ENCODE data around the gene GALNT16.

GALNT16 gene

GRCh38 chr14:69298131-69299071 is 38.4 kb downstream of the GALNT16 start:
- no peaks in the 10 kb centered on the region for H3K36me3 ChIP-seq (ENCODE audit: control insufficient read depth, insufficient read depth, low read length)
- H3K27ac ChIP-seq (ENCODE audit: low read depth, low read length, severe bottlenecking), result no peak overlapping the region
- H3K4me1 ChIP-seq (ENCODE audit: control insufficient read depth, insufficient read depth, low read length, poor library complexity, severe bottlenecking), result no peaks in the 10 kb centered on the region
- WGBS, 2 experiments (ENCODE audit: insufficient coverage in 2 of 2), result 91 to 92% methylated on average over 8 to 10 of the region's 10 CpGs
- no peaks in the 10 kb centered on the region for H3K9me3 ChIP-seq (ENCODE audit: control insufficient read depth, low read length)
- H3K4me3 ChIP-seq (ENCODE audit: extremely low read depth, insufficient read depth, low read length, poor library complexity, severe bottlenecking), result no peak overlapping the region

- Histone ChIP-seq H3K9me3 (ENCODE audit: control insufficient read depth, low read length) (no peaks in the 10 kb centered on the region), H3K27ac (ENCODE audit: low read depth, low read length, severe bottlenecking) (no peak overlapping the region), H3K36me3 (ENCODE audit: control insufficient read depth, insufficient read depth, low read length) (no peaks in the 10 kb centered on the region), H3K4me3 (ENCODE audit: extremely low read depth, insufficient read depth, low read length, poor library complexity, severe bottlenecking) (no peak overlapping the region), H3K4me1 (ENCODE audit: control insufficient read depth, insufficient read depth, low read length, poor library complexity, severe bottlenecking) (no peaks in the 10 kb centered on the region)
- 76 to 89% methylated on average over 8 to 10 of the region's 11 CpGs for WGBS, 2 experiments (ENCODE audit: insufficient coverage in 2 of 2)
Measured at GRCh38 chr14:69299286-69300035, 39.5 kb downstream of the GALNT16 start.

GRCh38 chr14:69300601-69301221 is 40.8 kb downstream of the GALNT16 start:
- H3K27ac ChIP-seq (ENCODE audit: low read depth, low read length, severe bottlenecking), result no peak overlapping the region
- whole genome bisulfite sequencing, 2 experiments (ENCODE audit: insufficient coverage in 2 of 2), result 71 to 89% methylated on average over 3 to 4 of the region's 4 CpGs
- H3K4me3 ChIP-seq (ENCODE audit: extremely low read depth, insufficient read depth, low read length, poor library complexity, severe bottlenecking), result no peak overlapping the region
- no peaks in the 10 kb centered on the region for H3K36me3 ChIP-seq (ENCODE audit: control insufficient read depth, insufficient read depth, low read length)
- no peaks in the 10 kb centered on the region for H3K4me1 ChIP-seq (ENCODE audit: control insufficient read depth, insufficient read depth, low read length, poor library complexity, severe bottlenecking)
- no peaks in the 10 kb centered on the region for H3K9me3 ChIP-seq (ENCODE audit: control insufficient read depth, low read length)

DNA sequence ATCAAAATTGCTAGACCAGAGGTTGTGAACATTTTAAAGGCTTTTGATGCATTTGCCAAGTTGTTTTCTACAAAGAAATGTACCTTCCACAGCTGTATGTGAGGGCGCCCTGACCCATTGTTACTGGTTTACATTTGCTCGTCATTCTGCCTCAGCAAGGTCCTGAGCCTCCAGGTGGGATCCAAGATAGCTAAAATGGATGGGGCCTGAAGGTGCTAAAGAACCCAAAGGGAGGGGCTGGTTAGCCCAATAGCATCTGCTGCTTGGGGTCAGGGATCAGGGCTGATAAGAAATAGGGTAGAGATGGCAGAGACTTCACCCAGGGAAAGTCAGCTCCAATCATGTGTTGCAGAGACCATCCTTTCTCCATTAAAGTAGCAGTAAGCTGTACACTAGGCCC is 43.1 kb downstream of the GALNT16 start:
- no peaks in the 10 kb centered on the region for H3K4me1 ChIP-seq (ENCODE audit: control insufficient read depth, insufficient read depth, low read length, poor library complexity, severe bottlenecking)
- no peak overlapping the region for H3K27ac ChIP-seq (ENCODE audit: low read depth, low read length, severe bottlenecking)
- WGBS, 2 experiments (ENCODE audit: insufficient coverage in 2 of 2), result 69 to 88% methylated on average over 2 of the region's 2 CpGs

DNA sequence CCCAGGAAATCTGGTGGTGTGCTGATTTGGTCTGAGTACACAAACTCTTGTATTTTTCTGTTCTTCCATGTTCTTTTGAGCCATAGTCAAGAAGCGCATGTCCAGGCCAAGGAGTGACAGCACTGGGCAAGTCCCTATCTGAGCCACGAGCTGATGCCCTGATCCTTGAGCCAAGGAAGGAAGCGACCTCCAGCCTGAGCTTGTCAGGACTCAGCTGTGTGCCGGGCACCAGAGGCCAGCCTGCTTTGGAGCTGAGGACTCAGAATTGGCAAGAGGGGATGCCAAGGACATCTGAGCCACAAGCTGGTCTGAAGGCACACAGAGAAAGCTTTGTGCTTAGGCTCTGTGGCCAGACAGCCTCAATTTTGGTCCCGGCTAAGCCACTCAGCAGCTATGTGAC is 52.6 kb downstream of the GALNT16 start:
- Histone ChIP-seq H3K9me3 (ENCODE audit: control insufficient read depth, low read length) (no peaks in the 10 kb centered on the region), H3K4me3 (ENCODE audit: extremely low read depth, insufficient read depth, low read length, poor library complexity, severe bottlenecking) (no peak overlapping the region), H3K4me1 (ENCODE audit: control insufficient read depth, insufficient read depth, low read length, poor library complexity, severe bottlenecking) (no peaks in the 10 kb centered on the region), H3K27ac (ENCODE audit: low read depth, low read length, severe bottlenecking) (no peak overlapping the region), H3K36me3 (ENCODE audit: control insufficient read depth, insufficient read depth, low read length) (no peaks in the 10 kb centered on the region)
- 85 to 91% methylated on average over 5 of the region's 5 CpGs for WGBS, 2 experiments (ENCODE audit: insufficient coverage in 2 of 2)

More for the DNA sequence above, 43.1 kb downstream of the GALNT16 start:
- Histone ChIP-seq H3K4me3 (ENCODE audit: extremely low read depth, insufficient read depth, low read length, poor library complexity, severe bottlenecking) (no peak overlapping the region), H3K36me3 (ENCODE audit: control insufficient read depth, insufficient read depth, low read length) (no peaks in the 10 kb centered on the region), H3K9me3 (ENCODE audit: control insufficient read depth, low read length) (no peaks in the 10 kb centered on the region)

GRCh38 chr14:69313176-69313575 is 53.2 kb downstream of the GALNT16 start:
- no peaks in the 10 kb centered on the region for H3K36me3 ChIP-seq (ENCODE audit: control insufficient read depth, insufficient read depth, low read length)
- H3K4me3 ChIP-seq (ENCODE audit: extremely low read depth, insufficient read depth, low read length, poor library complexity, severe bottlenecking), result no peak overlapping the region
- no peaks in the 10 kb centered on the region for H3K4me1 ChIP-seq (ENCODE audit: control insufficient read depth, insufficient read depth, low read length, poor library complexity, severe bottlenecking)
- WGBS, 2 experiments (ENCODE audit: insufficient coverage in 2 of 2), result 87 to 88% methylated on average over 4 to 6 of the region's 6 CpGs
- no peaks in the 10 kb centered on the region for H3K9me3 ChIP-seq (ENCODE audit: control insufficient read depth, low read length)
- no peak overlapping the region for H3K27ac ChIP-seq (ENCODE audit: low read depth, low read length, severe bottlenecking)

DNA sequence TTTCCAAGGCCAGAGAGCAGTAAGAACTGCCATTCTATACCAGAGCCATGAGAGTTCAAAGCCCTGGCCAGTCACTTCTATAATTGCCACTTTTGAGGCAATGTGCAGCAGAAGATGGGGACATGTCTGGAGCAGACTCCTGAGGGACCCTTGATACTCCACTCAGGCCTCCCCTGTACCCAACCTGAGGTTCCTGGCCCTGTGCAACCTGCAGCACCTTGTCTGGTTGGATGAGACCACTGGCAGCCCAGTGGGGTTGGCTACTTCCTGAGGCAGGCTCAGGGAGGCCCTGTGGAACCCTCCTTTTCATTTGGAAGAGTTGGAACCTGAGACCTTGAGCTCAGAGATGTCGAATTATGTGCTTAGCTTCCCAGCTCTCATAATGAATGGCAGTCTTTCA is 54.4 kb downstream of the GALNT16 start:
- no peaks in the 10 kb centered on the region for H3K36me3 ChIP-seq (ENCODE audit: control insufficient read depth, insufficient read depth, low read length)
- 78% methylated on average over 1 of the region's 1 CpG for WGBS, 2 experiments (ENCODE audit: insufficient coverage in 2 of 2)
- H3K4me1 ChIP-seq (ENCODE audit: control insufficient read depth, insufficient read depth, low read length, poor library complexity, severe bottlenecking), result no peaks in the 10 kb centered on the region
- H3K27ac ChIP-seq (ENCODE audit: low read depth, low read length, severe bottlenecking), result no peak overlapping the region
- no peaks in the 10 kb centered on the region for H3K9me3 ChIP-seq (ENCODE audit: control insufficient read depth, low read length)
- H3K4me3 ChIP-seq (ENCODE audit: extremely low read depth, insufficient read depth, low read length, poor library complexity, severe bottlenecking), result no peak overlapping the region

DNA sequence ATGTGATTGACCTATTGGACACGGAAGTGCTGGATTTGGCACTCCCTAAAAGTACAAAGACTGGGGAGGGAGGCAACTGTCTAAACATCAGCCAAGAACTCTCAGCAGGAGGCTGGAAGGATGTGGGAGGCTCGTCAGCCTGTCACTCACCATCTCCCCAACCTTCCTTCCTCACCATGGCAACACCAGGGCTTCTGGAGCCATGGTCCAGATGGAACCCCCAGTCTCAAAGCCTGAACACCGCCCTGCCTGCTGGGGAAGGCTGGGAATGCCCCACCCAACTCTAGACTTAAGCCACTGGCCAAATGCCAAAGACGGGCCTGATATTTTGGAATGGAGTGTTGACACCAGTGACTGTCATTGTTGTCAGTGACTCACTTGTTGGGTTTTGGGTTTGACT is 55.3 kb downstream of the GALNT16 start:
- Histone ChIP-seq H3K4me1 (ENCODE audit: control insufficient read depth, insufficient read depth, low read length, poor library complexity, severe bottlenecking) (no peaks in the 10 kb centered on the region), H3K27ac (ENCODE audit: low read depth, low read length, severe bottlenecking) (no peak overlapping the region), H3K36me3 (ENCODE audit: control insufficient read depth, insufficient read depth, low read length) (no peaks in the 10 kb centered on the region), H3K4me3 (ENCODE audit: extremely low read depth, insufficient read depth, low read length, poor library complexity, severe bottlenecking) (no peak overlapping the region), H3K9me3 (ENCODE audit: control insufficient read depth, low read length) (no peaks in the 10 kb centered on the region)
- 86 to 100% methylated on average over 1 to 2 of the region's 4 CpGs for WGBS, 2 experiments (ENCODE audit: insufficient coverage in 2 of 2)

GRCh38 chr14:69316449-69317101 is 56.6 kb downstream of the GALNT16 start:
- Histone ChIP-seq H3K9me3 (ENCODE audit: control insufficient read depth, low read length) (no peaks in the 10 kb centered on the region), H3K36me3 (ENCODE audit: control insufficient read depth, insufficient read depth, low read length) (no peaks in the 10 kb centered on the region), H3K4me3 (ENCODE audit: extremely low read depth, insufficient read depth, low read length, poor library complexity, severe bottlenecking) (no peak overlapping the region), H3K4me1 (ENCODE audit: control insufficient read depth, insufficient read depth, low read length, poor library complexity, severe bottlenecking) (no peaks in the 10 kb centered on the region), H3K27ac (ENCODE audit: low read depth, low read length, severe bottlenecking) (no peak overlapping the region)
- 75 to 93% methylated on average over 2 of the region's 4 CpGs for WGBS, 2 experiments (ENCODE audit: insufficient coverage in 2 of 2)

- WGBS, 2 experiments (ENCODE audit: insufficient coverage in 2 of 2), result 83 to 87% methylated on average over 2 to 6 of the region's 6 CpGs
- no peaks in the 10 kb centered on the region for H3K36me3 ChIP-seq (ENCODE audit: control insufficient read depth, insufficient read depth, low read length)
- H3K4me1 ChIP-seq (ENCODE audit: control insufficient read depth, insufficient read depth, low read length, poor library complexity, severe bottlenecking), result no peaks in the 10 kb centered on the region
- H3K4me3 ChIP-seq (ENCODE audit: extremely low read depth, insufficient read depth, low read length, poor library complexity, severe bottlenecking), result no peak overlapping the region
- H3K9me3 ChIP-seq (ENCODE audit: control insufficient read depth, low read length), result no peaks in the 10 kb centered on the region
- no peak overlapping the region for H3K27ac ChIP-seq (ENCODE audit: low read depth, low read length, severe bottlenecking)
Measured at GRCh38 chr14:69317102-69317755, 57.3 kb downstream of the GALNT16 start.

Measured in mesodermal cell (in vitro differentiated cells).